HG03565 (cell line): ENCODE data around the gene LLCFC1.
"Not testable (repeated sequence)": the region's sequence is repeated elsewhere in the genome, so short reads cannot be mapped to it uniquely, and the experiment has no call there.

Experiments
- ATAC-seq: cut with Tn5 transposase; IDR thresholded peaks from one replicate; pipeline ENCODE4 v1.9.1; 2021; ENCODE audit warnings: mild to moderate bottlenecking, moderate library complexity; ENCODE audit not compliant: unreplicated experiment

Gene LLCFC1

DNA sequence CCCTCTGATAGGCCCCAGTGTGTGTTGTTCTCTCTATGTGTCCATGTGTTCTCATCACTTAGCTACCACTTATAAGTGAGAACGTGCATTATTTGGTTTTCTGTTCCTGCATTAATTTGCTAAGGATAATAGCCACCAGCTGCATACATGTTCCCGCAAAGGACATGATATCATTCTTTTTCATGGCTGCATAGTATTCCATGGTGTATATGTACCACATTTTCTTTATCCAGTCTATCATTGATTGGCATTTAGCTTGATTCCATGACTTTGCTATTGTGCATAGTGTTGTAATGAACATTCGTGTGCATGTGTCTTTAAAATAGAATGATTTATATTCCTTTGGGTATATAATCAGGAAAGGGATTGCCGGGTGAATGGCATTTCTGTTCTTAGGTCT lies 39.1 kb downstream of the LLCFC1 start:
- not testable (repeated sequence) for ATAC-seq

DNA sequence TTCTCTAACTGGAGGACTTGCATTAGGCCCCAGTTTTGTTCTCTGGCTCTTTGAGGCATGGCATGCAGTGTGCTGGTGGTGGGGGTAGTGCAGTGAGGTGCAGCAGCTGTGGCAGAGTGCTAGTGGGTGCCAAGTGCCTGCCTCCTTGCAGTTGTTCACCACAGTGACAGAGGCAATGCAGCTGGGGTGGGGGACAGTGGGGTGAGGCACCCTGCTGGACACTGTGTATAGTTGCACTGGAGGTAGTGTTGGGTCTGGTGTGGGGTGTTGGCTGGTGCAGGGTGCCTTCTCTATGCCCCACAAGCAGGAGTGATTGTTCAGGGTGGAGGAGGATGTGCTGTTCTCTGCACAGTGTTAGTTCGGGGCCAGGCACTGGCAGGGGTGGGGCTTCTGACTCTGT lies 44.5 kb downstream of the LLCFC1 start:
- ATAC-seq: no peak

DNA sequence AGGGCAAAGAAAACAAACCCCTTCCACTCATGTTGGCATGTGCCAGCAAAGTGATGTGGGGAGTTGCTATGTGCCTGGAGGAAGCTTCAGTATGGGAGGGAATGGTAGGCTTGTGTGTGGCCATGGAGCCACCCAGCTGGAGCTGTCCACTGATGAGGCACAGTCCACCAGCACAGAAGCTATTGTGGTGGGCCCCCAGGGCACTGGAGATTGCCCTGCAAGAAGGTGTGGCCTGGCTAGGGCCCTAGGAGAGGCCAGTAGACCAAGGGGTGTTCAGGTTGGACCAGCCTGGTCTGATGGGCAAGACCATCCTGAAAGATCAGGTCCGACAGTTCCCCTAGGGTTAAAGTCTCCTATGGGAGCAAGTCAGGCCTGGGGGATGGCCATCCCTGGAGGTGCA lies 45.0 kb downstream of the LLCFC1 start:
- ATAC-seq: no peak
